ENCODE results near the gene KIAA1210. TPM values are rescaled to one million over a fixed set of nuclear protein-coding genes. Genes with fewer than 3 reads are reported as not detected.

Gene KIAA1210
- total RNA-seq, 1 experiment from 2014 or later = not detected

DNA sequence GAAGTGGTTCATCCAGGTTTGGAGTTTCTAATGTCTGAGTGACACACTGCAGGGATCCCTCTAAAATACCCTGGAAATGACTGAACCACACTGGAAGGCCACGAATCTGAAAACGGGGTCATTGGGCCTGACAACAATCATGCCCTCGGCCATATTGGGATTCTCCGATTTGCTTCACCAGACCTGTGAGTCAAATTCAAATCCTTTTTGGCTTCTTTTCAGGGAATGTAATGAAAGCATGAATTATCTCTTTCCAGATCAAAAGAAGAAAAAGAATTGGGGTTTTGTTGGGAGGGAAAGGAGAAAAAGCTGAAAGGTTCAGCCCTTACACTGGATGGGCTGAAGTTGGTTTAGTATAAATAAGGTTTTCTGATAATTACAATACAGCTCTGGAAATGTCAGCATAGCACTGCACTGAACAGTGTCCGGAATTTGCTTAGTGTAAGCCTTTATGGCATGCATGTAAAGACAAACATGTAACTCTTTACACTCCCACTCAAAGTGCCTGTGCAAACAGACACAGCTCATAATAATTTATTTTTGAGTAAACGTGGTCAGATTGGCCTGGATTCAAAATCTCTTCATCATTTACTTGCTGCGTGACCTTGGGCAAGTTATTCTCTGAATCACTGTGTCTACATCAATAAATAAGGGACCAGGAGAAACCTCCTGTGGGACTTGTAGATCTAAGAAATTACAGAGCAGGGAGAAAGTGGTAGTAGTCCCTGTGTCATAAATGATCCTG, 33.4 kb downstream of the KIAA1210 start:
- RAD21 ChIA-PET (ENCODE audit: low non-redundant PET in 1 of 2, low total read pairs in 2 of 2, uncharacterized antibody in 2 of 2, unreplicated experiment in 2 of 2) = no interaction called here
- Histone ChIP-seq H3K9ac (ENCODE audit: low read length) (no peak overlapping the region), H3K27me3 (ENCODE audit: insufficient read depth, low read length) (0 out of 2 replicates have a peak, but pooled peaks cover 3% of the 10 kb centered on the region), H4K20me1 (ENCODE audit: insufficient read depth) (no peaks in the 10 kb centered on the region), H3K4me2 (ENCODE audit: low read length) (no peak overlapping the region), H3K27ac (ENCODE audit: low read depth, low read length) (no peak overlapping the region), H3K4me3 (replicated peaks in 1 of 2; ENCODE audit: low read depth in 1 of 2, low read length in 2 of 2) (no peak overlapping the region), H3K79me2 (ENCODE audit: insufficient read depth, low read length) (no peaks in the 10 kb centered on the region), H2AFZ (ENCODE audit: low read depth, low read length, poor library complexity, severe bottlenecking) (no peak overlapping the region), H3K4me1 (ENCODE audit: control insufficient read depth in 1 of 2, insufficient read depth in 2 of 2, low read length in 2 of 2) (no peaks in the 10 kb centered on the region), H3K36me3 (ENCODE audit: control insufficient read depth in 1 of 2, insufficient read depth in 2 of 2, low read length in 2 of 2) (no peaks in the 10 kb centered on the region), H3K9me2 (ENCODE audit: insufficient read depth) (no peaks in the 10 kb centered on the region), H3K9me3 (ENCODE audit: control insufficient read depth in 1 of 2, insufficient read depth in 1 of 2, low read depth in 1 of 2, low read length in 2 of 2) (no peaks in the 10 kb centered on the region)
- CTCF ChIA-PET = no interaction called here
- BruUV-seq (replicated peaks) = no TSS peak
- intact Hi-C loops (cut with micrococcal nuclease) = no loop called here
- ATAC-seq (no peak), DNase-seq (ENCODE audit: low read depth, low spot score) (no peak)
- no peak for TF ChIP-seq RAD21 (IDR thresholded peaks at IDR 0.05; ENCODE audit: low read depth)
- no peak for TF ChIP-seq FOSL1 (IDR thresholded peaks at IDR 0.05; ENCODE audit: low read depth)
- TF ChIP-seq SIN3A (IDR thresholded peaks at IDR 0.05; ENCODE audit: low read depth) = no peak
- POLR2A ChIA-PET = no interaction called here

DNA sequence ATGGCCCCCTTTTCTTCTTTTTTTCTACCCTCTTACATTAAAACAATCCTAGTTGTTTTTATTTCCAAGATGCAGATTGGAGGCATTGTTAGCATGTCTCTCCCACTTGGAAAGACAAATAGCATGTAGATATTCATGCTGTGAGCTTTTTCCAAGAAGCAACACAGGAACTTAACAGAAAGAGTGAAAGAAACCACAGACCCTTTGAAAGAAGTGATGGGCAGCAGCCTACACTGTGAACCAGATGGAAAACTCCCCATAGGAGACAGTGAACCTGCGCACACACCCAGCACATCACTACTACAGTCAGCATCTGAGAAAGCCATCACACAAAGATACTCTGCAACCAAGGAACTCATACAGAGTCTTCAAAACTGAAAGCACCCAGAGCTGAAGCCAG, 37.0 kb downstream of the KIAA1210 start:
- TF ChIP-seq JUND (IDR thresholded peaks at IDR 0.05) (no peak), EGR1 (IDR thresholded peaks at IDR 0.05; ENCODE audit: low read depth) (no peak), FOSL1 (IDR thresholded peaks at IDR 0.05; ENCODE audit: low read depth) (no peak), CEBPB (IDR thresholded peaks at IDR 0.05; ENCODE audit: low read depth) (no peak), ELF1 (IDR thresholded peaks at IDR 0.05; ENCODE audit: borderline replicate concordance, low read depth) (no peak), CBX3 (IDR thresholded peaks at IDR 0.05; ENCODE audit: low read depth) (no peak), POLR2AphosphoS5 (IDR thresholded peaks at IDR 0.05; ENCODE audit: low read depth, low read length) (no peak), SP1 (IDR thresholded peaks at IDR 0.05; ENCODE audit: low read depth) (no peak), SRF (IDR thresholded peaks at IDR 0.05; ENCODE audit: low read depth) (no peak), SIN3A (IDR thresholded peaks at IDR 0.05; ENCODE audit: low read depth) (no peak), EZH2phosphoT487 (IDR thresholded peaks at IDR 0.05; ENCODE audit: borderline replicate concordance) (no peak)
- TF ChIP-seq, protein P1, sequence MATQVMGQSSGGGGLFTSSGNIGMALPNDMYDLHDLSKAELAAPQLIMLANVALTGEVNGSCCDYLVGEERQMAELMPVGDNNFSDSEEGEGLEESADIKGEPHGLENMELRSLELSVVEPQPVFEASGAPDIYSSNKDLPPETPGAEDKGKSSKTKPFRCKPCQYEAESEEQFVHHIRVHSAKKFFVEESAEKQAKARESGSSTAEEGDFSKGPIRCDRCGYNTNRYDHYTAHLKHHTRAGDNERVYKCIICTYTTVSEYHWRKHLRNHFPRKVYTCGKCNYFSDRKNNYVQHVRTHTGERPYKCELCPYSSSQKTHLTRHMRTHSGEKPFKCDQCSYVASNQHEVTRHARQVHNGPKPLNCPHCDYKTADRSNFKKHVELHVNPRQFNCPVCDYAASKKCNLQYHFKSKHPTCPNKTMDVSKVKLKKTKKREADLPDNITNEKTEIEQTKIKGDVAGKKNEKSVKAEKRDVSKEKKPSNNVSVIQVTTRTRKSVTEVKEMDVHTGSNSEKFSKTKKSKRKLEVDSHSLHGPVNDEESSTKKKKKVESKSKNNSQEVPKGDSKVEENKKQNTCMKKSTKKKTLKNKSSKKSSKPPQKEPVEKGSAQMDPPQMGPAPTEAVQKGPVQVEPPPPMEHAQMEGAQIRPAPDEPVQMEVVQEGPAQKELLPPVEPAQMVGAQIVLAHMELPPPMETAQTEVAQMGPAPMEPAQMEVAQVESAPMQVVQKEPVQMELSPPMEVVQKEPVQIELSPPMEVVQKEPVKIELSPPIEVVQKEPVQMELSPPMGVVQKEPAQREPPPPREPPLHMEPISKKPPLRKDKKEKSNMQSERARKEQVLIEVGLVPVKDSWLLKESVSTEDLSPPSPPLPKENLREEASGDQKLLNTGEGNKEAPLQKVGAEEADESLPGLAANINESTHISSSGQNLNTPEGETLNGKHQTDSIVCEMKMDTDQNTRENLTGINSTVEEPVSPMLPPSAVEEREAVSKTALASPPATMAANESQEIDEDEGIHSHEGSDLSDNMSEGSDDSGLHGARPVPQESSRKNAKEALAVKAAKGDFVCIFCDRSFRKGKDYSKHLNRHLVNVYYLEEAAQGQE (IDR thresholded peaks at IDR 0.05; ENCODE audit: low read depth) = no peak
- TF ChIP-seq, protein P2, sequence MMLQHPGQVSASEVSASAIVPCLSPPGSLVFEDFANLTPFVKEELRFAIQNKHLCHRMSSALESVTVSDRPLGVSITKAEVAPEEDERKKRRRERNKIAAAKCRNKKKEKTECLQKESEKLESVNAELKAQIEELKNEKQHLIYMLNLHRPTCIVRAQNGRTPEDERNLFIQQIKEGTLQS (IDR thresholded peaks at IDR 0.05) = no peak
- 0 out of 2 replicates have a peak, but pooled peaks cover 4% of the 10 kb centered on the region for H3K27me3 ChIP-seq (ENCODE audit: insufficient read depth, low read length)
- H3K9me2 ChIP-seq (ENCODE audit: insufficient read depth) = no peaks in the 10 kb centered on the region

More for the DNA sequence above, 37.0 kb downstream of the KIAA1210 start:
- Histone ChIP-seq H2AFZ (ENCODE audit: low read depth, low read length, poor library complexity, severe bottlenecking) (no peak overlapping the region), H3K36me3 (ENCODE audit: control insufficient read depth in 1 of 2, insufficient read depth in 2 of 2, low read length in 2 of 2) (no peaks in the 10 kb centered on the region), H4K20me1 (ENCODE audit: insufficient read depth) (no peaks in the 10 kb centered on the region), H3K27ac (ENCODE audit: low read depth, low read length) (no peak overlapping the region), H3K9me3 (ENCODE audit: control insufficient read depth in 1 of 2, insufficient read depth in 1 of 2, low read depth in 1 of 2, low read length in 2 of 2) (no peaks in the 10 kb centered on the region), H3K9ac (ENCODE audit: low read length) (no peak overlapping the region), H3K4me2 (ENCODE audit: low read length) (no peak overlapping the region), H3K4me1 (ENCODE audit: control insufficient read depth in 1 of 2, insufficient read depth in 2 of 2, low read length in 2 of 2) (no peaks in the 10 kb centered on the region), H3K4me3 (replicated peaks in 1 of 2; ENCODE audit: low read depth in 1 of 2, low read length in 2 of 2) (no peak overlapping the region), H3K79me2 (ENCODE audit: insufficient read depth, low read length) (no peaks in the 10 kb centered on the region)
- ChIA-PET RAD21 (ENCODE audit: low non-redundant PET in 1 of 2, low total read pairs in 2 of 2, uncharacterized antibody in 2 of 2, unreplicated experiment in 2 of 2) (no interaction called here), CTCF (no interaction called here), POLR2A (no interaction called here)
- ATAC-seq (no peak), DNase-seq (ENCODE audit: low read depth, low spot score) (no peak)
- intact Hi-C loops (cut with micrococcal nuclease) = no loop called here
- no TSS peak for BruUV-seq (replicated peaks)
